Measurements from ENCODE around the gene GCK. TPM values are rescaled to one million over a fixed set of nuclear protein-coding genes. Genes with fewer than 3 reads are reported as not detected.

Gene GCK
- total and polyA plus RNA-seq, 5 donors, result 7.4 to 17.4 (median 12.8) TPM

GRCh38 chr7:44222776-44223261 is 33.6 kb upstream of the GCK start:
- Histone ChIP-seq H3K4me1 (ENCODE audit: control insufficient read depth, insufficient read depth, low read length) (no peaks in the 10 kb centered on the region), H3K27ac (ENCODE audit: low read length) (no peak overlapping the region), H3K4me3 (ENCODE audit: low read length) (no peak overlapping the region), H3K9me3 (ENCODE audit: control insufficient read depth, low read length) (no peaks in the 10 kb centered on the region), H3K27me3 (ENCODE audit: control insufficient read depth, insufficient read depth) (no peaks in the 10 kb centered on the region)
- WGBS, result 90% methylated on average over 11 of the region's 11 CpGs
- DNase-seq (peak in 1 of 3 donors; percentile 4), ATAC-seq (no peak)
- intact Hi-C loops (cut with DNase I), result no loop called here

DNA sequence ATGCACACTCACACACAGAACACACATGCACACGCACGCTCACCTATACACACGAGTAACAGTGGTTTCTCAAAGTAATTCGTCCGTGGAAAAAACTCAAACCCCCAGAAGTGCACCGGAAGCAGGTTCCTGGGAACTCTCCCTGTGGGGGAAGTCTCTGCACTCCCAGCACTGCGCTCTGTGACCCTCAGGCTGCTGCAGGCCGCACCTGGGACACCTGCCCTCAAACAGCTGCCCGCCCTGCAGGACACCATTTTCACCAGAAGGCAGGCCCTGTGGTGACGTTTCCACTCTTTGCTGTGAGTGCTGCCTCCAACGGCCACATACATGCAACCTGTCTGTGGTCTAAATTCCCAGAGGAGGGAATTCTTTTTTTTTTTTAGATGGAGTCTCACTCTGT is 32.8 kb upstream of the GCK start:
- no peaks in the 10 kb centered on the region for H3K27me3 ChIP-seq (ENCODE audit: control insufficient read depth, insufficient read depth)
- intact Hi-C loops (cut with DNase I), result no loop called here
- 83% methylated on average over 11 of the region's 11 CpGs for WGBS

GRCh38 chr7:44221231-44221791 is 32.1 kb upstream of the GCK start:
- ATAC-seq (no peak), DNase-seq (peak in 2 of 3 donors; percentile 4 to 38)
- Histone ChIP-seq H3K27me3 (ENCODE audit: control insufficient read depth, insufficient read depth) (no peaks in the 10 kb centered on the region), H3K4me3 (ENCODE audit: low read length) (no peak overlapping the region), H3K4me1 (ENCODE audit: control insufficient read depth, insufficient read depth, low read length) (no peaks in the 10 kb centered on the region), H3K9me3 (ENCODE audit: control insufficient read depth, low read length) (no peaks in the 10 kb centered on the region), H3K27ac (ENCODE audit: low read length) (no peak overlapping the region)
- intact Hi-C loops (cut with DNase I), result no loop called here
- 52% methylated on average over 30 of the region's 30 CpGs for WGBS

More for the DNA sequence above, 32.8 kb upstream of the GCK start:
- Histone ChIP-seq H3K4me3 (ENCODE audit: low read length) (no peak overlapping the region), H3K9me3 (ENCODE audit: control insufficient read depth, low read length) (no peaks in the 10 kb centered on the region), H3K27ac (ENCODE audit: low read length) (no peak overlapping the region), H3K4me1 (ENCODE audit: control insufficient read depth, insufficient read depth, low read length) (no peaks in the 10 kb centered on the region)
- peak in 1 of 3 donors; percentile 7 for DNase-seq
- ATAC-seq, result no peak

DNA sequence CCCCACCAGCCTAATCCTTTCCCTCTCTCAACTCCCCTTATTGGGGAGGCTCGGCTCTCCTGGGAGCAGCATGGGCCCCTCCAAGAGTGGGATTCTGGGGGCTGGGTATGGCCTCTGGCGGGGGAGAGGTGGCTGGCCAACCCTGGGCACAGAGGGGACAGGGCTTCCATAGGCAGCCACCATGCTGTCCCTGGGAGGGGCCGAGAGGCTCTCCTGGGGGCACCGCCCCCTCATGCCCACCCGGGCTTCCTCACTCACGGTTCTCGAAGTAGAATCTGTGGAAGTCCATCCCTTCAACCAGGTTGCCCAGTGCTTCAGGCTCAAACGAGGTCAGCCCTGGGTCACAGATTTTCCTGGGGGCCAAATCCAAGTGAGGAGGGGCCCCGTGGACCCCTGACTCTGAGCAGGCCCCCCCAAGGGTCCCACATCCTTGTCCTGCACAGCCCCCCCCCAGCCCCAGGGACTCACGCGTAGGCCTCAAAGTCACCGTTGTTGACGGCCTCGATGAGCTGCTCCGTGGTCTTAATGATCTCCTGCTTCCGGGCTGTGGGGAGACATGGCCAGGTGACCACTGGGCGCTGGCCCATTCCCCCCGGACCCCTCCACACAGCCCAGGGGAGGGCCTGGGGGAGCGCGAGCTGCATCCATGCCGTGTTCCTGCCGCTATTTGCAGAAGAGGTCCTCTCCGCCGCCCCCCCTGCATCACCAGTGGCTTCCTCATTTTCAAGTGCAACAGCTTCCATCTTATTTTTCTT is 31.3 kb upstream of the GCK start:
- no peaks in the 10 kb centered on the region for H3K4me1 ChIP-seq (ENCODE audit: control insufficient read depth, insufficient read depth, low read length)
- no peak for ATAC-seq
- H3K9me3 ChIP-seq (ENCODE audit: control insufficient read depth, low read length), result no peaks in the 10 kb centered on the region
- intact Hi-C loops (cut with DNase I), result no loop called here
- H3K27me3 ChIP-seq (ENCODE audit: control insufficient read depth, insufficient read depth), result no peaks in the 10 kb centered on the region
- H3K4me3 ChIP-seq (ENCODE audit: low read length), result no peak overlapping the region
- no peak overlapping the region for H3K27ac ChIP-seq (ENCODE audit: low read length)
- 89% methylated on average over 24 of the region's 24 CpGs for WGBS
- DNase-seq, result peak in 2 of 3 donors; percentile 9 to 21

DNA sequence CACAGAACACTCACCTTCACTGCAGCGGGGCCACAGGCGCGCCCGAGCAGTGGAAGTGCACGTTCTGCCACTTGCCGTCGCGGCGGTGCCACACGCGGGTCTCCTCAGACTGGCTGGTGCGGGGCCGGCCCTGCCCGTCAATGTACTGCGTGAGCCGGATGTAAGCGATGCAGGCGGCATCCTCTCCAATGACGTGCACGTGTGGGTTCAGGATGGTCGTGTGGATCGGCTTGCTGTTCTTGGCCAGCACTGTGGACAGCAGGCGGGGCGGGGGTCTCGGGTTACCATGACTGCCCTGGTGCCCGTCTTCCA is 30.8 kb upstream of the GCK start:
- DNase-seq (peak; percentile 2 to 56 (median 40)), ATAC-seq (no peak)
- intact Hi-C loops (cut with DNase I), result no loop called here
- 93% methylated on average over 26 of the region's 26 CpGs for WGBS
- Histone ChIP-seq H3K27ac (ENCODE audit: low read length) (no peak overlapping the region), H3K9me3 (ENCODE audit: control insufficient read depth, low read length) (no peaks in the 10 kb centered on the region), H3K4me3 (ENCODE audit: low read length) (no peak overlapping the region), H3K27me3 (ENCODE audit: control insufficient read depth, insufficient read depth) (no peaks in the 10 kb centered on the region), H3K4me1 (ENCODE audit: control insufficient read depth, insufficient read depth, low read length) (no peaks in the 10 kb centered on the region)

DNA sequence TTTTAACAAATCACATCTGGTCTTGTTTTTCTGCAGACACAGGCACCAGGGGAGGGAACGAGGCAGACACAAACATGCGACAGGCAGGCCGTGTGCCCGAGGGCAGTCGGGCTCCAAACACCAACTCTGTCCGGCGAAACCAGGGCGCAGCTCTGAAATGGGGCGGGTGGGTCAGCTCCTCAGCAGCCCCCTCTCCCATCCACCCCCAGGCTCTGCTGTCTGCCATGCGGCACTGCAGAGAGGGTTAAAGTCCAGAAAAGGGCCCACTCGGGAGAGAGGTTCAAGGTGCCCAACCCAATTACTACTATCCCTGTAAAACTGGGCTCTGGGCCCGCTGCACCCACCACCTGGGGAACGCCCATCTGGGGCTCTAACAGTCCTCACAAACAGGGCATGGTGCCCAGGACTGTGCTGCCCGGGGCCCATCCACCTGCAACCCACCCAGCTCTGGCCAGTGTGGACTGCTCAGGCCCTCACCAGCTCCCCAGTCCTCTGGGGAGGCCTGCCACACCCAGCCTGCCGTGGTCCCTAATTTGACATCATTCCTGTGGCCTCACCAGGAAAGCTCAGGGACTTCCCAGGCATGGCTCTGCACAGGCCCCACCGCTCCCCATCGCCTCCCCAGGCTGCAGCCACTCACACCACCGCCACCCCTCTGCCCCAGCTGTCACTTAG is 30.3 kb upstream of the GCK start:
- no peaks in the 10 kb centered on the region for H3K4me1 ChIP-seq (ENCODE audit: control insufficient read depth, insufficient read depth, low read length)
- 96% methylated on average over 18 of the region's 18 CpGs for WGBS
- ATAC-seq (no peak), DNase-seq (peak in 1 of 3 donors; percentile 9)
- intact Hi-C loops (cut with DNase I), result loop anchor here in 1 of 4 donors (10.0 kb wide), 1 partner anchor 345 kb away; no protein-coding TSS in a partner anchor
- no peaks in the 10 kb centered on the region for H3K9me3 ChIP-seq (ENCODE audit: control insufficient read depth, low read length)
- no peak overlapping the region for H3K4me3 ChIP-seq (ENCODE audit: low read length)
- no peak overlapping the region for H3K27ac ChIP-seq (ENCODE audit: low read length)
- no peaks in the 10 kb centered on the region for H3K27me3 ChIP-seq (ENCODE audit: control insufficient read depth, insufficient read depth)

DNA sequence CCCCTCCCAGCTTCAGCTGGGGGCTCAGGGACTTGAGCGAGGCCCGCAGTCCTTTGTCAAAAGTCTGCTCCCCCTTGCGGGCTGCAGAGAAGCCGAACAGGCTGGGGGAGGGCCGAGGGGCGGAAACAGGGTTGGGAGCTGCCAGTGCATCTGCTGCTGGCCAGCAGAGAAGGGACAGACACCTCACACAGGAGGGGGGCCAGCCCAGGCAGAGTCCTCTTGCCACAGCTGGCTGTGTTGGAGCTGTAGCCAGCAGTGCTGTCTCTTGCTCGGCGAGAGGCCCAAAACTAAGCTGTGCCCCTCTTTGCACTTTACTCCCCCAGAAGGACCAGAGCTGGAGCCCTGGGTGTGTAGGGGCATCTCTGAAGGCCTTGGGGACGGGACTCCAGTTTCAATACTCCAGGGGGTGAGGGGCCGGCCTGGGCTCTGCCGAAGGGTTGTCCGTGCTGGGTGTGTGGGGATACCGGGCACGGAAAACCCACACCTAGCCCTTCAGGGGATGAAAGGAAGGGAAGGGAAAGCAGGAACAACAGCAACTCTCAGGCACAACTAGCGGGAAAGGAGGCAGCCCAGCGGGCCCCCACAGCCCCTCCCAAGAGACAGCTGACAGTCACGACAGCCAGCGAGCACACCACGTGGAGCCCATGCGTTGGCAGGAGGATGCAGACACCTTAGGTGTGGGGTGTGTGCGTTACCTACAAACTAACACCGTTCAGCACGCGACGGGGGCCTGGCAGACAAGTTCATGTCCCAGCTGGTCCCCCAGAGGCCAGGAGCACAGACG is 29.4 kb upstream of the GCK start:
- H3K27ac ChIP-seq (ENCODE audit: low read length), result no peak overlapping the region
- 66% methylated on average over 26 of the region's 26 CpGs for WGBS
- peak in 2 of 3 donors; percentile 13 to 42 for DNase-seq
- no peaks in the 10 kb centered on the region for H3K9me3 ChIP-seq (ENCODE audit: control insufficient read depth, low read length)
- peak; percentile 15 to 19 for ATAC-seq
- H3K4me3 ChIP-seq (ENCODE audit: low read length), result no peak overlapping the region
- H3K4me1 ChIP-seq (ENCODE audit: control insufficient read depth, insufficient read depth, low read length), result no peaks in the 10 kb centered on the region
- intact Hi-C loops (cut with DNase I), result loop anchor here in 1 of 4 donors (10.0 kb wide), 1 partner anchor 346 kb away; no protein-coding TSS in a partner anchor
- no peaks in the 10 kb centered on the region for H3K27me3 ChIP-seq (ENCODE audit: control insufficient read depth, insufficient read depth)

DNA sequence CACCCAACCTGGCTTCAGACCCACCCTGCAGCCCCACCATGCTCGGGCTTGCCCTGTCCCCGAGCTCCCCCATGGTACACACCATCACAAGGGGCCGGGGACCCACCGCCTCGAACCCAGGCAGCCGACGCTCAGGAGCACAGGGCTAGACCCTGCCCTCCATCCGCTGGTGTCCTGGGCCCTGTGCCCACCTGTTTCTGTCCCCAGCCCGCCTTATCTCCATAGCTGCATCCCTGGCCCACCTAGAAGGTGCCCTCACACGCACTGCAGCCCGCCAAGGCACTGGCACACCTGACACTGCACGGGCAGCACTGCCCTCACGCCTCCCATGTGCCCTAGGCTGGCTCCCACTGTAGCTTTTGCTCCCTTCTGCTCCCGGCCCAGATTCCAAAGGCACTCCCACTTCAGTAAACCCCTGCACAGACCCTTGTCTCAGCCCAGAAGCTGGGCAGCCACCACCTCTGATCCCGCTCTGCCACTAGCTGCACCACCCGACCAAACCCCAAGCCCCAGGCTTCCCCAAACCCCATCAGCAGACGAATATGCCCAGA is 28.7 kb upstream of the GCK start:
- intact Hi-C loops (cut with DNase I), result loop anchor here in 1 of 4 donors (10.0 kb wide), 1 partner anchor 347 kb away; no protein-coding TSS in a partner anchor
- no peaks in the 10 kb centered on the region for H3K27me3 ChIP-seq (ENCODE audit: control insufficient read depth, insufficient read depth)
- H3K4me3 ChIP-seq (ENCODE audit: low read length), result no peak overlapping the region
- no peak overlapping the region for H3K27ac ChIP-seq (ENCODE audit: low read length)
- no peaks in the 10 kb centered on the region for H3K4me1 ChIP-seq (ENCODE audit: control insufficient read depth, insufficient read depth, low read length)
- no peaks in the 10 kb centered on the region for H3K9me3 ChIP-seq (ENCODE audit: control insufficient read depth, low read length)
- 78% methylated on average over 17 of the region's 17 CpGs for WGBS
- ATAC-seq, result no peak
- peak in 1 of 3 donors; percentile 10 for DNase-seq

- H3K27me3 ChIP-seq (ENCODE audit: control insufficient read depth, insufficient read depth), result no peaks in the 10 kb centered on the region
- intact Hi-C loops (cut with DNase I), result loop anchor here in 1 of 4 donors (10.0 kb wide), 1 partner anchor 348 kb away; no protein-coding TSS in a partner anchor
- 81% methylated on average over 19 of the region's 19 CpGs for WGBS
- H3K4me1 ChIP-seq (ENCODE audit: control insufficient read depth, insufficient read depth, low read length), result no peaks in the 10 kb centered on the region
- DNase-seq, result peak in 1 of 3 donors; percentile 2
- ATAC-seq, result no peak
- no peaks in the 10 kb centered on the region for H3K9me3 ChIP-seq (ENCODE audit: control insufficient read depth, low read length)
- no peak overlapping the region for H3K27ac ChIP-seq (ENCODE audit: low read length)
- H3K4me3 ChIP-seq (ENCODE audit: low read length), result no peak overlapping the region
Measured at GRCh38 chr7:44217223-44217714, 28.0 kb upstream of the GCK start.

- intact Hi-C loops (cut with DNase I), result loop anchor here in 1 of 4 donors (10.0 kb wide), 1 partner anchor 348 kb away; no protein-coding TSS in a partner anchor
- ATAC-seq (no peak), DNase-seq (peak in 2 of 3 donors; percentile 5 to 42)
- WGBS, result 74% methylated on average over 13 of the region's 13 CpGs
- Histone ChIP-seq H3K27me3 (ENCODE audit: control insufficient read depth, insufficient read depth) (no peaks in the 10 kb centered on the region), H3K4me3 (ENCODE audit: low read length) (no peak overlapping the region), H3K4me1 (ENCODE audit: control insufficient read depth, insufficient read depth, low read length) (no peaks in the 10 kb centered on the region), H3K27ac (ENCODE audit: low read length) (no peak overlapping the region), H3K9me3 (ENCODE audit: control insufficient read depth, low read length) (no peaks in the 10 kb centered on the region)
Measured at GRCh38 chr7:44216521-44217222, 27.4 kb upstream of the GCK start.

Measured in right cardiac atrium (tissue), 5 donors.